GM19468 (cell line): ENCODE results near the gene NFASC.

ENCODE experiments used
- ATAC-seq: cut with Tn5 transposase; IDR thresholded peaks from one replicate; pipeline ENCODE4 v1.9.1; 2021; ENCODE audit warnings: mild to moderate bottlenecking, moderate library complexity, moderate number of reproducible peaks; ENCODE audit not compliant: unreplicated experiment; ENCODE audit errors: extremely low read depth

NFASC gene

DNA sequence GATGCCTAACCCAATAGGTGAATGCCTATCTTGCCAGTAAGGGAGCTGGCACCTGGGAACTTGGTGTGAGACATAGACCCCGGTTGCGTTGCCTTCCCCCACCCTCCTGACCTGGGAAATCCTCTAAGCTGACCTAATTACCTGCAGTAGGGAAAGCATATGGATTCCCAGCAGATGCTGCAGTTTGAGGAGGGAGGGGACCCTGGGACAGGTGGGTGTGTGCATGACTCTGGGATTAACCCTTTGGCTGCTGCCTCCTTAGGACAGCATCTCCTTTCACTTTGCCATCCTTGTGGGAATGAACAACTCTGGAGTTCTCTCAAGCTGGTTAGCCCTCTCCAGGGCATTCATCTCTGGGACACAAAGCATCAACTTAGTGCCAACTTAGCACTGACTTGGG lies 16.4 kb upstream of the NFASC start:
- ATAC-seq, result no peak

- ATAC-seq, result no peak
Measured at GRCh38 chr1:204858363-204858821, 12.3 kb upstream of the NFASC start.

GRCh38 chr1:204859861-204860267 lies 10.8 kb upstream of the NFASC start:
- ATAC-seq, result no peak

DNA sequence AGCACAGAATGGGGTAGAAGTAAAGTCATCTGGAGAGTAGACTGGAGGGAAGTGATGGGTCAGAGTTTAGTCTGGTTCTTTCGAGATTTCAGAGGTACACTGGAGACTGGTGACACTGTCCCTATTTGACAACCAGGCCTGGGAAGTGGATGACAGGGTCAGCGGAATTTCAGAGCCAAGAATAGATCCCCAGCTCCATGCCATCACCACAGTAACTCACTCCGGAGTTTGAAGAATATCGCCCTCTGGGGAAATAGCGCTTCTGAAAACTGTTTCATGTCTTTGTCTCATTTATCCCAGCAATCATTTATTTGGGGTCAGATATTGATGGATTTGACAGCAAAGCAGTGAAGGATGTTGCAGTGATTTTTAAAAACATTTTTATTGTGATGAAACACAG lies 7.6 kb upstream of the NFASC start:
- no peak for ATAC-seq

GRCh38 chr1:204863730-204864129 lies 6.9 kb upstream of the NFASC start:
- ATAC-seq, result no peak

DNA sequence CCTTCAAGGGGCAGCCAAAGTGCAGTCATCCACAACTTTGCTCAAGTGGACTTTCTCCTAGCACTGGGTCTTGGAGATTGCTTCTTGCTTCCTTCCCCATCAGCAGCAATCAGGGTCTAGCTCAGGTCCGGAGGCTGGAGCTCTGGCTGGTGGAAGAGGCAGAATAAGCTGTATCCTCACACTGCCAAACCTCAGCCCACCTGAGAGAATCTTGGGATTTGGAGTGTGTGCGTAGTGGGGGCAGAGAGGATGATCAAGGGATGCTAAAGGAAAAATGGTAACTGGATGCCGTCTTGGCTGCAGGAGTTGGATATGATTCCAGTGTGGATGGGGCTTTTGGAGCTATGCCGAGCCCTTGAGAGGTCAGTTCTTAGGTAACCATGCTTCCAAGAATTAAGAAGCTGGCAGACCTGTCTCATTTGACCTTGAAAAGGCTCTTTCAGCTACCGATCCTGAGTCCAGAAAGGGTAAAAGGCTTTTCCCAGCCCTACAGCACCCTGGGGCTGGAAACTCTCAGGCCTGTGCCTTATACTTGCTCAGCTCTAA lies 4.5 kb upstream of the NFASC start:
- no peak for ATAC-seq

DNA sequence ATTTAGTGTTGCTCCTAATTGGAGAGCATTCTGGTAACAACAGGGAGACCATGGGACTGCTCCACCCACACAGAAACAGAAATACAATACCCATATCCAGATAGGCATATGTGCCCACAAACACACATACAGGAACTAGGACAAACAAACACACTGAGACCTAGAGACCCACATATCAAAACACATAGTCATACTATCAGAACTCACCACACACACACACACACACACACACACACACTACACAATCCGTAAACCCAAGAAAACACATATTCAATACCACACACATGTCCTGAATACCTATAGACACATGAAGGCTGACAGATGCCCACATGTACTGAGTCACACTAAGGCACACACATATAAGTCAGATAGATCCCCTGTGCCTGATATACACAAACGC lies 3.5 kb upstream of the NFASC start:
- ATAC-seq, result no peak

DNA sequence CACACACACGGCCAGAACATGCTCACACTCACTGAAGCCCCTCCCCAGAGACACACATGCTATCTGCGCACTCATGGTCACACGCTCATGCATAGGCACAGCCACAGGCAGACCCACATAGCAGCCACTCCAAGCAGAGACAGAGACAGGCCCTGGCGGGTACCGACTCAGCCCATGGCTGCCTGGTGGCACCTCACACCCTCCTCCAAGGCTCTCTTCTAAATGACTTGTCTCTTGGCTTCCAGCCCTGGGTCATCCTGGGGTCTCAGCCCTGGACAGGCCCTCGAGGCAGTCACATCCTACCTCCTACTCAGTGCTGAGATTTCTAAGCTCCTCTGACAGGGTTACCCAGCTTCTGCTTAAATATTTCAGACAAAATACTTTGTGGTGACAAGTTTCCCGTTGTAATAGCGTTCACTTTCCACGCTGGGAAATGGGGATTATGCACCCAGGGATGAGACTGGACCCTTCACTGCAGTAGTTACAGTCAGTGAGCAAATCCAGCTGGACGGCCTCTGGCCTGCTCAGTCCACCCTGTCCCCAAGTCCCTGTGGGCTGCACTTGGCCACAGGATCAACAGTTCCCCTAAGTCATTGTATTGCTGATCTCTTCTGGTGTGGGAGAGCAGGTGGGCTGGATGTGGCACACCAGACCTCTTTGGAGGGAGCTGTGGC lies 2.9 kb upstream of the NFASC start:
- no peak for ATAC-seq

GRCh38 chr1:204868340-204868700 lies 2.3 kb upstream of the NFASC start:
- ATAC-seq, result no peak

GRCh38 chr1:204869097-204869496 lies 1.6 kb upstream of the NFASC start:
- no peak for ATAC-seq

- ATAC-seq, result no peak
Measured at GRCh38 chr1:204871405-204872037, 859 bp downstream of the NFASC start.

- ATAC-seq, result no peak
Measured at GRCh38 chr1:204872262-204872881, 1.7 kb downstream of the NFASC start.

GRCh38 chr1:204873176-204873575 lies 2.5 kb downstream of the NFASC start:
- no peak for ATAC-seq

- ATAC-seq, result no peak
Measured at GRCh38 chr1:204873714-204874113, 3.1 kb downstream of the NFASC start.

GRCh38 chr1:204874274-204874673 lies 3.6 kb downstream of the NFASC start:
- no peak for ATAC-seq

DNA sequence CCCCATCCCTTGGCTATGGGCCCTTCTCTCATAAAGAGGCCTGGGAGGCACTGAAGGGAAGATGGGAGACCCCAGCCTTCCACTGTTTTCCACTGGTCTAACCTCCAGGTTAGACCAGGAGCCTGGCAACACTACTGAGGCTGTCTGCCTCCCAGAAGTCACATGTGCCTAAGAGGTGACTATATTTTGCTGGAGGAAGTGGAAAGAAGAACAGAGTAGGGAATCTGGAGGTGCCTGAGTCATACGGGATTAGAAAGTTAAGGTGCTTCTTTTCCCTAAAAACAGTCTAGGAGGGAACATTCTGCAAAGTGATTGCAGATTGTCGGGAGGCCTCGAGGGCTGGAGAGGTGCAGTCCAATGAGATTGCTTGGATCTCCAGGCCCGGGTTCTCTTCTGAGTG lies 4.6 kb downstream of the NFASC start:
- no peak for ATAC-seq

DNA sequence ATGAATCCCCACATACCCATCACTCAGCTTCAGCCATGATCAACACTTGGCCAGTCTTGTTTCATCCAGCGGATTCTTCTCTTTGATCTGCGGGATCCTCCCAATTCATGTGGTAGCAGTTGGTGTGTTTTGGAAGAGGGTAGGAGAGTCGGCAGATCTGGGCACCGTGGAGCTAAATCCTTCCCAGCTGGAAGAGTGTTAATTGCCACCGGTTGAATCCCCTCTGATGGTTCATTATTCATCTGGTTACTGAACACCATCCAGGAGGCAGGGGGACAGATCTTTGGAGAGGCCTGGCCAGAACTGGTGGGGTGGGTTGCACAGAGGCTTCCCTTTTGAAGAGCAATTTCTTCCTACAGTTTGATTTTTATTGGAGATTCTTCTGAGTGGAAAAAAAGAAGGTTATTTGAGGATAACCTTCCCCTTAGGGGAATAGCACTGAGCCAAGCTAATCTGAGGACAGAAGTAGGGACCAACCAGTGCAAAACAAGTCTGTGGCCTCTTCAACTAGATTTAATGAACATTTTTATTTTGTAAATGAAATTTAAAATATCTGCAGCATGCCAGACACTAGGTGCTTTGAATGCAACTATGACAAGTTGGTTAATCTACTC lies 8.1 kb downstream of the NFASC start:
- no peak for ATAC-seq

DNA sequence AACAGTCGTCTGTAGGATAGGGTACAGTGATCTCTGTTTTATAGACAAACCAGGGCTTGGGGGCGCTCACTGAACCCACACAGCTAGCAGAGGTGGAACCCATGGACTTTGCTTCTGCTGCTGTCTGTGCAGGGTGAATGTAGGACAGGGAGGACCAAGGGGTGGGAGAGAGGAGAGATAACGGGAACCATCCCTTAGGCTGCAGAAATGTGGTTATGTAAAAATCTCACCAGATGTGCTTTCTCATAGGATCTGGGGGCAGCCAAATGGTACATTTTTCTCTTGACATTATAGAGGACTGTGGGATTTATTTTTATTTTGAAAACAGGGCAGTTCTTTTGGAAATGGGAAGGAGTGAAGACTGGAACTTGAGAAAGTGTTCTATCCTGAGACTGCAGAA lies 8.7 kb downstream of the NFASC start:
- ATAC-seq, result no peak

DNA sequence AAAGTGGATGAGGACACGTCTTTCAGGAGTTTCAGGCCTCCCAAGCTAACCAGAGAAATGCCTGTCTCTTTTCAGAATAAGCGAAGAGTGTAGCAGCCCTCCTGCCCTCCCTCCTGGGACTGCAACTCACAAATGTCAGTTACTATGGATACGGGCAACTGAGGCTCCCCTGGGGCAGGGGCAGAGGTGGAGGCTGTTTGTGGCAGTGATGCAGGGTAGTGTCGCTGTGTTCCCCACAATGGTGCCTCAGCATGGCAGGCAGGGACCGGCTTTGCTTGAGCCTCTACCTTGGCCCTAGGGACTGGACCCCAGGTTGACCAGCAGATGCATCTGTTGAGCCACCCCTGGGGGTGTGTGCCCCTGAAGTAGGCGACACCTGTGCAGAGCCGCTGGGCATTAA lies 10.2 kb downstream of the NFASC start:
- ATAC-seq, result no peak

- no peak for ATAC-seq
Measured at GRCh38 chr1:204882479-204882878, 11.8 kb downstream of the NFASC start.

GRCh38 chr1:204883405-204883804 lies 12.7 kb downstream of the NFASC start:
- ATAC-seq, result no peak
